ENCODE measurements around the gene PDSS2.

The PDSS2 gene

GRCh38 chr6:107243471-107243870, 215.9 kb downstream of the PDSS2 start:
- TF ChIP-seq, protein P1, sequence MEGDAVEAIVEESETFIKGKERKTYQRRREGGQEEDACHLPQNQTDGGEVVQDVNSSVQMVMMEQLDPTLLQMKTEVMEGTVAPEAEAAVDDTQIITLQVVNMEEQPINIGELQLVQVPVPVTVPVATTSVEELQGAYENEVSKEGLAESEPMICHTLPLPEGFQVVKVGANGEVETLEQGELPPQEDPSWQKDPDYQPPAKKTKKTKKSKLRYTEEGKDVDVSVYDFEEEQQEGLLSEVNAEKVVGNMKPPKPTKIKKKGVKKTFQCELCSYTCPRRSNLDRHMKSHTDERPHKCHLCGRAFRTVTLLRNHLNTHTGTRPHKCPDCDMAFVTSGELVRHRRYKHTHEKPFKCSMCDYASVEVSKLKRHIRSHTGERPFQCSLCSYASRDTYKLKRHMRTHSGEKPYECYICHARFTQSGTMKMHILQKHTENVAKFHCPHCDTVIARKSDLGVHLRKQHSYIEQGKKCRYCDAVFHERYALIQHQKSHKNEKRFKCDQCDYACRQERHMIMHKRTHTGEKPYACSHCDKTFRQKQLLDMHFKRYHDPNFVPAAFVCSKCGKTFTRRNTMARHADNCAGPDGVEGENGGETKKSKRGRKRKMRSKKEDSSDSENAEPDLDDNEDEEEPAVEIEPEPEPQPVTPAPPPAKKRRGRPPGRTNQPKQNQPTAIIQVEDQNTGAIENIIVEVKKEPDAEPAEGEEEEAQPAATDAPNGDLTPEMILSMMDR (IDR thresholded peaks at IDR 0.05; ENCODE audit: low read depth, low read length): no peak
- DNase-seq (ENCODE audit: low read depth, low spot score): no peak
- in situ Hi-C loops (cut with HindIII; ENCODE audit: low sequenced_read_pairs): no loop called here
- H3K4me3 ChIP-seq (ENCODE audit: low read depth, low read length): no peak overlapping the region

DNA sequence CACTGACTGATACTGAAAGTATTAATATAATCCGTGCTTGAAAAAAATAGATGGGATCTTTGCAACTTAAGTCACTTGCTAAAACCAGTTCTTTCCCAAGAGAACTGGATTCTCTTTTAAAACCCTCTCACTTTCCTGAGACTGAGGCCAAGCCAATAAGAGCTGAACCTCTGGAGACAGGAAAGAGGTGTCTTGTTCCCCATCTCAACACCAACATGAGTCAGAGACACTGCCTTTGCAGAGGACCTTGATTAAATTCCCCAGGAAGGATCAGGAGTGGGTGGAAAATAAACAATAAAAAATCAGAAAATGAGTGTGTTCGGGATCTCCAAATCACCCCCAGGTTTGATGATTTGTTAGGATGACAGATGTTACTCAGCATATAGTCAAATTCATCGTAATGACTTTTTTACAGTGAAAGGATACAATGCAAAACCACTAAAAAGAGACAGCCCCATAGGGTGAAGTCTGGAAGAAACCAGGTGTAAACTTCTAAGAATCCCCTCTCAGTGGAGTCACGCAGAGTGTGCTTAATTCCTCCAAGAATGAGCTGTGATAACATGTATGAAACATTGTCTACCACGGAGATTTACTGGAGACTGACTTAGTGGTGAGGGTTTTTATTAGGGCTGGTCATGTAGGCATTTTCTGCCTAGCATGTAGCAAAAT, 221.2 kb downstream of the PDSS2 start:
- H3K4me3 ChIP-seq (ENCODE audit: low read depth, low read length): no peak overlapping the region
- in situ Hi-C loops (cut with HindIII; ENCODE audit: low sequenced_read_pairs): no loop called here
- TF ChIP-seq, protein P1 (IDR thresholded peaks at IDR 0.05; ENCODE audit: low read depth, low read length): no peak
- peak; percentile 20 for DNase-seq (ENCODE audit: low read depth, low spot score)

GRCh38 chr6:107235511-107235910, 223.9 kb downstream of the PDSS2 start:
- TF ChIP-seq, protein P1 (IDR thresholded peaks at IDR 0.05; ENCODE audit: low read depth, low read length): no peak
- no peak for DNase-seq (ENCODE audit: low read depth, low spot score)
- in situ Hi-C loops (cut with HindIII; ENCODE audit: low sequenced_read_pairs): no loop called here
- H3K4me3 ChIP-seq (ENCODE audit: low read depth, low read length): no peak overlapping the region

DNA sequence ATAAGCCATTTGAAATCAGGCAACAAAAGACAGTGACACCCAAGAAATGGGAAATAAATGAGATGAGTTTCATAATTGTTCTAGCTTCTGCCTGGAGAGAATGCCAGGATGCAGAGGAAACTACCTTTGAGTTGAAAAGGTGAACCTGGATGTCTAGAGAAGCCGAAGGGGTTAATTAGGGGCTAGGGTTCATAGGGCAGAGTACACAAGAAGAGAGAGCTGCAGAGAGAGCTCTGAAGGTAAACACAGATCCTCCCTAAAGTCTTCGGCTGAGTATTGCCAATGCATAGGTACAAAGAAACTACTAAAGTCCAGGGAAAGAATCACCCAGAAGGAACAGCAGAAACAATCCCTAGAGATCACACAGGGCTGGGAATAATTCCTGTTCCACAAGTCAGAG, 224.4 kb downstream of the PDSS2 start:
- TF ChIP-seq, protein P1 (IDR thresholded peaks at IDR 0.05; ENCODE audit: low read depth, low read length): no peak
- no peak overlapping the region for H3K4me3 ChIP-seq (ENCODE audit: low read depth, low read length)
- in situ Hi-C loops (cut with HindIII; ENCODE audit: low sequenced_read_pairs): no loop called here
- DNase-seq (ENCODE audit: low read depth, low spot score): no peak

DNA sequence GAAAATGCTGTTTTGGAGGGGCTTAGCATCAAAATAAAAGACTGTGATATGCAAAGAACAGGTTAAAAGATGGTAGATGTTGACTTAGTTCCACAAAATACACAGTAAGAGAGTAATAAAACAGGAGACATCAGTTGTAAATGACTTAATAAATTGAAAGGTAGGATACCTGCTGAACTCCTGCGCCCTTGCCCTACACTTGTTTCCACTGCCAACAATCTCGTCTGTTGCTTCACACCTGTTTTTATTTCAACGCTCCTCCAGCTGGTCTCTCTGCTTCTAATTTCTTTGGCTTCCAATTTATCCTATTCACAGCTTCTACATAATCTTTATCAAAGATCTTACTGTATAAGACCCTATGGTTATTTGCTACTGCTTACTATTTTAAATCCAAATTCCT, 228.1 kb downstream of the PDSS2 start:
- H3K4me3 ChIP-seq (ENCODE audit: low read depth, low read length): no peak overlapping the region
- TF ChIP-seq, protein P1 (IDR thresholded peaks at IDR 0.05; ENCODE audit: low read depth, low read length): no peak
- no peak for DNase-seq (ENCODE audit: low read depth, low spot score)
- in situ Hi-C loops (cut with HindIII; ENCODE audit: low sequenced_read_pairs): no loop called here

DNA sequence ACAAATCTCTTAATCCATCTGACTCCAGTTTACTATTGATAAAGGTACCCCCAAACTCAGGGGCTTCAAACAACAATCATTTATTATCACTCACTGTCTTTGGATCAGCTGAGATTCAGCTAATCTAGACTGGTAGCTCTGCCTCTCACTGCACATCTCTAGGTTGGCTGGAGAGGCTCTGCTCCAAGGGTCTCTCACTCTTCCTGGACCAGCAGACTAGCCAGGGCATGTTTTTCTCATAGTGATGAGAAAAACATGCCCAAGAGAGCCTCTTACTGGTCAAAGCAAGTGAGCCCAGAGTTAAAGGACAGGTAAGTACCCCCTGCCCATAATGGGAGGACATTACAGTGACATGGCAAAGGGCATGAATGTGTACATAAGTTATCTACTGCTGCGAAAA, 228.9 kb downstream of the PDSS2 start:
- in situ Hi-C loops (cut with HindIII; ENCODE audit: low sequenced_read_pairs): no loop called here
- TF ChIP-seq, protein P1 (IDR thresholded peaks at IDR 0.05; ENCODE audit: low read depth, low read length): no peak

More for the DNA sequence above, 228.9 kb downstream of the PDSS2 start:
- no peak overlapping the region for H3K4me3 ChIP-seq (ENCODE audit: low read depth, low read length)
- DNase-seq (ENCODE audit: low read depth, low spot score): no peak

Data from astrocyte of the spinal cord (primary cell).